SK-N-SH (cell line): ENCODE data around the gene LRRFIP2. TPM values are rescaled to one million over a fixed set of nuclear protein-coding genes. Genes with fewer than 3 reads are reported as not detected.

Experiments used
- CTCF ChIA-PET: fragments of 300-600, 350-600 bp; formaldehyde crosslinking; extraction: SDS; loops from one replicate; lab custom pipeline; 2021; lab: Yijun Ruan, JAX
- POLR2A ChIA-PET: fragments of 350-600 bp; sonication (Branson Sonifier 250); formaldehyde crosslinking; extraction: SDS; loops from one replicate; lab custom pipeline; 2020; ENCODE audit warnings: antibody characterized with exemption, inconsistent platforms; lab: Yijun Ruan, JAX
- DNase-seq: peaks from one replicate; pipeline ENCODE4 v3.0.0; 2012
- H2AFZ ChIP-seq: fragments of 200-600 bp; sonication (generic); 2 replicates; pipeline ENCODE4 v1.8.1; 2016; ENCODE audit warnings: antibody characterized with exemption, mild to moderate bottlenecking, low read depth
- H3F3A ChIP-seq: fragments of 200-600 bp; sonication (generic); replicated peaks from 2 replicates; pipeline ENCODE3; 2016; ENCODE audit warnings: antibody characterized with exemption, mild to moderate bottlenecking; ENCODE audit not compliant: insufficient read depth
- H3K27ac ChIP-seq, 2 experiments: fragments of 200-500 bp in 1 of 2; fragments of 200-600 bp in 1 of 2; sonication (Bioruptor generic) in 1 of 2; sonication (generic), shearing (Covaris generic) in 1 of 2; 2 replicates each; pipeline versions ENCODE4 v1.5.1 to v1.6.1; 2014 to 2016; ENCODE audit warnings: low read depth in 2 of 2, inconsistent platforms in 1 of 2, low read length in 1 of 2, mild to moderate bottlenecking in 1 of 2, mixed read lengths in 1 of 2
- H3K27me3 ChIP-seq: fragments of 200-600 bp; sonication (generic), shearing (Covaris generic); 2 replicates; pipeline ENCODE4 v1.6.1; 2016; ENCODE audit warnings: mixed run types; ENCODE audit not compliant: insufficient read depth
- H3K36me3 ChIP-seq, 2 experiments: fragments of 200-500 bp in 1 of 2; fragments of 200-600 bp in 1 of 2; sonication (Bioruptor generic) in 1 of 2; sonication (generic) in 1 of 2; replicated peaks in 1 of 2; 2 replicates each; pipeline versions ENCODE3 to v1.5.1; 2014 to 2016; ENCODE audit warnings: low read length in 1 of 2, mild to moderate bottlenecking in 1 of 2; ENCODE audit not compliant: insufficient read depth in 2 of 2, control insufficient read depth in 1 of 2
- H3K4me1 ChIP-seq, 2 experiments: fragments of 200-500 bp in 1 of 2; fragments of 200-600 bp in 1 of 2; sonication (Bioruptor generic) in 1 of 2; sonication (generic), shearing (Covaris generic) in 1 of 2; 2 replicates each; pipeline versions ENCODE4 v1.5.1 to v1.6.1; 2014 to 2016; ENCODE audit warnings: low read depth in 1 of 2, low read length in 1 of 2, mixed run types in 1 of 2; ENCODE audit not compliant: insufficient read depth in 2 of 2, control insufficient read depth in 1 of 2
- H3K4me2 ChIP-seq: fragments of 200-600 bp; sonication (generic), shearing (Covaris generic); 2 replicates; pipeline ENCODE4 v1.6.1; 2017; ENCODE audit warnings: mixed run types
- H3K4me3 ChIP-seq, 2 experiments: fragments of 200-500 bp in 1 of 2; fragments of 200-600 bp in 1 of 2; sonication (Bioruptor generic) in 1 of 2; sonication (generic), shearing (Covaris generic) in 1 of 2; 2 replicates each; pipeline versions ENCODE4 v1.5.1 to v1.8.1; 2014 to 2016; ENCODE audit warnings: low read depth in 2 of 2, inconsistent platforms in 1 of 2, low read length in 1 of 2, mild to moderate bottlenecking in 1 of 2, mixed read lengths in 1 of 2, moderate library complexity in 1 of 2
- H3K79me2 ChIP-seq: fragments of 200-600 bp; sonication (generic); 2 replicates; pipeline ENCODE4 v1.8.1; 2017; ENCODE audit warnings: mild to moderate bottlenecking; ENCODE audit not compliant: insufficient read depth
- H3K9ac ChIP-seq: fragments of 200-600 bp; sonication (generic); 2 replicates; pipeline ENCODE4 v1.6.1; 2017; ENCODE audit warnings: mixed run types
- H3K9me2 ChIP-seq: fragments of 200-600 bp; sonication (generic); 2 replicates; pipeline ENCODE4 v1.6.1; 2017; ENCODE audit warnings: mixed run types
- H3K9me3 ChIP-seq: fragments of 200-600 bp; sonication (generic); 2 replicates; pipeline ENCODE4 v1.6.1; 2017; ENCODE audit warnings: mixed run types, mild to moderate bottlenecking, moderate library complexity
- H4K20me1 ChIP-seq: fragments of 200-600 bp; sonication (generic); 2 replicates; pipeline ENCODE4 v1.6.1; 2017; ENCODE audit warnings: mild to moderate bottlenecking, mixed run types; ENCODE audit not compliant: insufficient read depth
- CHD2 ChIP-seq: fragments of 150-350 bp; IDR thresholded peaks from 2 replicates; pipeline ENCODE4 v1.6.1; 2018; ENCODE audit warnings: low read length; ENCODE audit not compliant: partially characterized antibody
- ELF1 ChIP-seq: IDR thresholded peaks from 2 replicates; pipeline ENCODE4 v1.4.0; 2012
- EP300 ChIP-seq, 2 experiments: IDR thresholded peaks; 2 replicates each; pipeline versions ENCODE4 v1.4.0 to v1.6.1; 2012; ENCODE audit warnings: borderline replicate concordance in 1 of 2, low read depth in 1 of 2, low read length in 1 of 2
- EZH2phosphoT487 ChIP-seq: fragments of 200-600 bp; sonication (generic); IDR thresholded peaks from 2 replicates; pipeline ENCODE4 v1.6.1; 2017; ENCODE audit warnings: low read depth, mixed run types, mild to moderate bottlenecking, antibody characterized with exemption, moderate library complexity, borderline replicate concordance
- FOSL2 ChIP-seq: IDR thresholded peaks from 2 replicates; pipeline ENCODE4 v1.4.0; 2012; ENCODE audit warnings: low read depth, mild to moderate bottlenecking, moderate library complexity, borderline replicate concordance
- FOXJ3 ChIP-seq: sonication (generic); formaldehyde crosslinking; IDR thresholded peaks from 2 replicates; pipeline ENCODE4 v1.5.1; 2020; ENCODE audit warnings: mild to moderate bottlenecking, missing genetic modification reagents
- FOXM1 ChIP-seq: IDR thresholded peaks from 2 replicates; pipeline ENCODE4 v1.4.0; 2012; ENCODE audit warnings: low read depth, mild to moderate bottlenecking
- GABPA ChIP-seq: IDR thresholded peaks from 2 replicates; pipeline ENCODE4 v1.4.0; 2012; ENCODE audit warnings: low read depth, mild to moderate bottlenecking
- GATA2 ChIP-seq: sonication (generic); formaldehyde crosslinking; IDR thresholded peaks from 2 replicates; pipeline ENCODE4 v1.5.0; 2020; ENCODE audit warnings: mild to moderate bottlenecking, missing genetic modification reagents
- JUND ChIP-seq: IDR thresholded peaks from 2 replicates; pipeline ENCODE4 v1.4.0; 2012
- MEF2A ChIP-seq: IDR thresholded peaks from 2 replicates; pipeline ENCODE4 v1.4.0; 2012; ENCODE audit warnings: low read depth, borderline replicate concordance
- MXI1 ChIP-seq: IDR thresholded peaks from 2 replicates; pipeline ENCODE4 v1.6.1; 2012; ENCODE audit warnings: mild to moderate bottlenecking, low read depth, low read length, improper control_type of control experiment
- NRF1 ChIP-seq: IDR thresholded peaks from 2 replicates; pipeline ENCODE4 v1.6.1; 2012; ENCODE audit warnings: low read depth, mild to moderate bottlenecking, low read length
- POLR2AphosphoS5 ChIP-seq: IDR thresholded peaks from 2 replicates; pipeline ENCODE4 v1.6.1; 2012; ENCODE audit warnings: low read depth, low read length
- RAD21 ChIP-seq: IDR thresholded peaks from 2 replicates; pipeline ENCODE4 v1.6.1; 2012; ENCODE audit warnings: mild to moderate bottlenecking, low read length
- RXRA ChIP-seq: IDR thresholded peaks from 2 replicates; pipeline ENCODE4 v1.4.0; 2012; ENCODE audit warnings: low read depth, mild to moderate bottlenecking, borderline replicate concordance
- SIN3A ChIP-seq: IDR thresholded peaks from 2 replicates; pipeline ENCODE4 v1.6.1; 2012; ENCODE audit warnings: low read depth, mild to moderate bottlenecking, low read length, moderate library complexity, borderline replicate concordance
- SMC3 ChIP-seq: IDR thresholded peaks from 2 replicates; pipeline ENCODE4 v1.6.1; 2012; ENCODE audit warnings: low read depth, low read length, improper control_type of control experiment
- TAF1 ChIP-seq: IDR thresholded peaks from 2 replicates; pipeline ENCODE4 v1.6.1; 2012; ENCODE audit warnings: low read depth, mild to moderate bottlenecking, low read length, moderate library complexity, borderline replicate concordance
- TCF12 ChIP-seq: IDR thresholded peaks from 2 replicates; pipeline ENCODE4 v1.4.0; 2012
- WGBS: methylation state at CpG from one replicate; pipeline ENCODE4 v1.1.6; 2017; ENCODE audit warnings: low lambda C conversion rate; 5-methylcytosine and 5-hydroxymethylcytosine counted together
- polyA plus RNA-seq, 3 experiments: library from polyadenylated mRNA; depleted of rRNA; stranded (reverse); fragments of >200 nt; gene quantifications; 2 replicates each; pipeline ENCODE4 v1.2.3, GENCODE V29; 2012
- TF ChIP-seq, protein P1 (sequence below): IDR thresholded peaks from 2 replicates; pipeline ENCODE4 v1.4.0; 2012; ENCODE audit warnings: low read depth, borderline replicate concordance
- TF ChIP-seq, protein P2 (sequence below): IDR thresholded peaks from 2 replicates; pipeline ENCODE4 v1.4.0; 2012; ENCODE audit warnings: low read depth

The LRRFIP2 gene
- polyA plus RNA-seq, 1 of the 3 experiments (the other 2 are of a cell fraction): 27.2 TPM

DNA sequence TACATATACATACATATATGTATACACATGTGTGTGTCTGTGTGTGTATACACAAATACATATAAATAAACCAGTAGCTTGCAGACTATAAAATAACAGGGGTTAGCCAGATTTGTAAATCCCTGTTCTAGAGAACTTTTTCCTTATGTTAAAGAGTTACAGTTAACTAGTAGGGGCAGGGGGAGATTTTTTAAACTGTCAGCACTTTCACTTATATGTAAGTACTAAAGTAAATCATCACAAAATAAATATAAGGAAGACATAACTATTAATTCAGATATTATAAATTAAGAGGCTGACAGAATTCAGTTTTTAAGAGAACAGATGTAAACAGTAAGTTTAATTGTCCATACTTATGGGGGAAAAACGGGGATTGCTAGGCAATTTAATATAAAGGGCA lies 74.0 kb downstream of the LRRFIP2 start:
- H3K79me2 ChIP-seq: peaks cover 53% of the 10 kb centered on the region
- no peak overlapping the region for H2AFZ ChIP-seq
- H3K27me3 ChIP-seq: no peaks in the 10 kb centered on the region
- no peaks in the 10 kb centered on the region for H3K9me3 ChIP-seq
- H3K9me2 ChIP-seq: no peaks in the 10 kb centered on the region
- no peak overlapping the region for H3K4me3 ChIP-seq
- H3K27ac ChIP-seq: no peak overlapping the region
- H3F3A ChIP-seq: peaks cover 49% of the 10 kb centered on the region
- H3K4me1 ChIP-seq: peaks cover 0 to 20% of the 10 kb centered on the region in 2 experiments; a peak in 2 of 4 replicates
- DNase-seq: no peak
- ChIA-PET POLR2A (no interaction called here), CTCF (no interaction called here)
- H3K4me2 ChIP-seq: no peak overlapping the region
- no peak overlapping the region for H3K9ac ChIP-seq
- H4K20me1 ChIP-seq: no peaks in the 10 kb centered on the region
- peaks cover 3 to 12% of the 10 kb centered on the region in 2 experiments for H3K36me3 ChIP-seq
- TF ChIP-seq TCF12: no peak
- TF ChIP-seq RAD21: no peak
- TF ChIP-seq MXI1: no peak
- TF ChIP-seq FOXM1: no peak
- TF ChIP-seq, protein P1, sequence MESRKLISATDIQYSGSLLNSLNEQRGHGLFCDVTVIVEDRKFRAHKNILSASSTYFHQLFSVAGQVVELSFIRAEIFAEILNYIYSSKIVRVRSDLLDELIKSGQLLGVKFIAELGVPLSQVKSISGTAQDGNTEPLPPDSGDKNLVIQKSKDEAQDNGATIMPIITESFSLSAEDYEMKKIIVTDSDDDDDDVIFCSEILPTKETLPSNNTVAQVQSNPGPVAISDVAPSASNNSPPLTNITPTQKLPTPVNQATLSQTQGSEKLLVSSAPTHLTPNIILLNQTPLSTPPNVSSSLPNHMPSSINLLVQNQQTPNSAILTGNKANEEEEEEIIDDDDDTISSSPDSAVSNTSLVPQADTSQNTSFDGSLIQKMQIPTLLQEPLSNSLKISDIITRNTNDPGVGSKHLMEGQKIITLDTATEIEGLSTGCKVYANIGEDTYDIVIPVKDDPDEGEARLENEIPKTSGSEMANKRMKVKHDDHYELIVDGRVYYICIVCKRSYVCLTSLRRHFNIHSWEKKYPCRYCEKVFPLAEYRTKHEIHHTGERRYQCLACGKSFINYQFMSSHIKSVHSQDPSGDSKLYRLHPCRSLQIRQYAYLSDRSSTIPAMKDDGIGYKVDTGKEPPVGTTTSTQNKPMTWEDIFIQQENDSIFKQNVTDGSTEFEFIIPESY: no peak
- no peak for TF ChIP-seq NRF1
- no peak for TF ChIP-seq RXRA
- TF ChIP-seq EZH2phosphoT487: no peak
- TF ChIP-seq MEF2A: no peak
- no peak for TF ChIP-seq SIN3A
- no peak for TF ChIP-seq GATA2 (CRISPR knock-in tag)
- no peak for TF ChIP-seq ELF1
- TF ChIP-seq, protein P2, sequence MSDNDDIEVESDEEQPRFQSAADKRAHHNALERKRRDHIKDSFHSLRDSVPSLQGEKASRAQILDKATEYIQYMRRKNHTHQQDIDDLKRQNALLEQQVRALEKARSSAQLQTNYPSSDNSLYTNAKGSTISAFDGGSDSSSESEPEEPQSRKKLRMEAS: no peak
- no peak for TF ChIP-seq JUND
- no peak for TF ChIP-seq GABPA
- TF ChIP-seq FOSL2: no peak
- TF ChIP-seq POLR2AphosphoS5: no peak
- no peak for TF ChIP-seq SMC3
- no peak for TF ChIP-seq FOXJ3 (CRISPR knock-in tag)
- WGBS: 86% methylated on average over 1 of the region's 1 CpG

DNA sequence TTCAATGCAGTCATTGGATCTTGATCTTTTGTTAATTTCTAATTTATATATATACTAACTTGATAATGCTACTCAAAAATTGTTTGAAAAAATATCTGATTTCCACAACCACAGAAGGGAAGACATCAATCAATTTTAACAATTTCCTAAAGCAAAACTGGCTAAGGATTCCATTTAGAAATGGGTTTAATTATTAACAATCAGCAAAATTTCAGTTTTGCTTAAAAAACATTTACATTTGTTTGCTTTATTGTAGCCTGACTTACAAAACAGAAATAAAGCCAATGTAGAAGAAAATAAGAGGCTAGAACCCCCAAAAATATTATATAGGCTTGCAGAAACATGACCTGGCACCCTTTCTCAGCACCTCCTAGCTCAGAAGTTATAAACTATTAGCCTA lies 74.9 kb downstream of the LRRFIP2 start:
- Histone ChIP-seq H3K27me3 (no peaks in the 10 kb centered on the region), H2AFZ (no peak overlapping the region), H3K9ac (no peak overlapping the region), H3K9me3 (no peaks in the 10 kb centered on the region)
- POLR2A ChIA-PET: no interaction called here
- no peak for TF ChIP-seq MEF2A
- no peak for TF ChIP-seq GABPA
- TF ChIP-seq, protein P2: no peak
- TF ChIP-seq TAF1: no peak
- TF ChIP-seq CHD2: no peak
- no peak for TF ChIP-seq GATA2 (CRISPR knock-in tag)
- no peak for TF ChIP-seq SIN3A
- TF ChIP-seq EP300 (IDR thresholded peaks at IDR 0.05; ENCODE audit: borderline replicate concordance in 1 of 2, low read depth in 1 of 2, low read length in 1 of 2): no peak
- TF ChIP-seq, all 33 proteins: peak for 0
- CTCF ChIA-PET: no interaction called here
- H3K9me2 ChIP-seq: no peaks in the 10 kb centered on the region
- H3K27ac ChIP-seq: 0 out of 4 replicates have a peak overlapping the region, but pooled peaks of 1 of the 2 experiments have one; percentile 13
- H3K36me3 ChIP-seq: peaks cover 0 to 20% of the 10 kb centered on the region in 2 experiments
- no peak for DNase-seq
- peaks cover 61% of the 10 kb centered on the region for H3K79me2 ChIP-seq
- H3K4me1 ChIP-seq: peaks cover 0 to 28% of the 10 kb centered on the region in 2 experiments; a peak in 3 of 4 replicates
- no peak overlapping the region for H3K4me2 ChIP-seq
- no peak overlapping the region for H3K4me3 ChIP-seq
- H3F3A ChIP-seq: peaks cover 54% of the 10 kb centered on the region
- H4K20me1 ChIP-seq: no peaks in the 10 kb centered on the region
